Renal pelvis (tissue), 4 donors: ENCODE data around the gene CTH. TPM values are rescaled to one million over a fixed set of nuclear protein-coding genes. Genes with fewer than 3 reads are reported as not detected.
"Not testable (repeated sequence)": the region's sequence is repeated elsewhere in the genome, so short reads cannot be mapped to it uniquely, and the experiment has no call there.

ENCODE experiments used
- DNase-seq: peaks from one replicate; pipeline ENCODE4 v3.0.0-alpha.2; 2013
- polyA plus RNA-seq, 3 donors: library from polyadenylated mRNA; unstranded; fragments of 120-200 nt; gene quantifications; one replicate each; pipeline ENCODE4 v1.2.1, GENCODE V29; 2013; ENCODE audit not compliant: insufficient read length in 3 of 3

CTH gene
- polyA plus RNA-seq, 3 donors = 11.7 to 17.8 (median 16.0) TPM

DNA sequence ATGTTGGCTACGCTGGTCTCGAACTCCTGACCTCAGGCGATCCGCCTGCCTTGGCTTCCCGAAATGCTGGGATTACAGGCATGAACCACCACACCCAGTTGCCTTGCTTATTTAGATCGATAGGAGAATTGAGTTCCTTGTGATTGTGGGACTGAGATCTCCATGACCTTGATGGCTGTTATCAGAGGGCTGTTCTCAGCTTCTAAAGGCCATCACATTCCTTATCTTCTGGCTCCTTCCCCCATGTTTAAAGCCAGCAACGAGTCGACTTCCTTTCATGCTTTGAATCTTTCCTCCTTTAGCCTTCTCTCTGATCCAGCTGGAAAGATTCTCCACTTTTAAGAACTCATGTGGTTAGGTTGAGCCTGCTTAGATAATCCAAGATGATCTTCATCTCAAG, 38.0 kb downstream of the CTH start:
- DNase-seq = no peak

- DNase-seq = not testable (repeated sequence)
Observed at GRCh38 chr1:70452164-70452939, 41.3 kb downstream of the CTH start.

DNA sequence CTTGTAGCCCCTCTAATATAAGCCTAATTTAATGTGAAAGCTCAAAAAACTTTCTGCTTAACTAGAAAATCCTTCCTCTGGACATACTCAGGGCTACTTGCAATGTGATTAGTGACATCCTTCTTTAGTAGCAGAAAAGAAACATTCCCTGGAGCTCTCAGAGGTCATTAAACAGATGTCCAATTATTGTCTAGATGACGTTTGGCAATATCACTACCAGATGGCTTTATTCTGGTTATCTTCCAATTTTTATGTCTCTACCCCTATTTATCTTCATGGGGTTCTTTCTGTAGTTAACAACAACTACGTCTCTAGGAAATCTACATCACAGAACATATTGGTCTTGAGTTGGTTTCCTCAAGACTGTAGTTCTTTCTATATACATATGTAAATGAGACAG, 44.2 kb downstream of the CTH start:
- no peak for DNase-seq

GRCh38 chr1:70458131-70458530, 47.1 kb downstream of the CTH start:
- no peak for DNase-seq

DNA sequence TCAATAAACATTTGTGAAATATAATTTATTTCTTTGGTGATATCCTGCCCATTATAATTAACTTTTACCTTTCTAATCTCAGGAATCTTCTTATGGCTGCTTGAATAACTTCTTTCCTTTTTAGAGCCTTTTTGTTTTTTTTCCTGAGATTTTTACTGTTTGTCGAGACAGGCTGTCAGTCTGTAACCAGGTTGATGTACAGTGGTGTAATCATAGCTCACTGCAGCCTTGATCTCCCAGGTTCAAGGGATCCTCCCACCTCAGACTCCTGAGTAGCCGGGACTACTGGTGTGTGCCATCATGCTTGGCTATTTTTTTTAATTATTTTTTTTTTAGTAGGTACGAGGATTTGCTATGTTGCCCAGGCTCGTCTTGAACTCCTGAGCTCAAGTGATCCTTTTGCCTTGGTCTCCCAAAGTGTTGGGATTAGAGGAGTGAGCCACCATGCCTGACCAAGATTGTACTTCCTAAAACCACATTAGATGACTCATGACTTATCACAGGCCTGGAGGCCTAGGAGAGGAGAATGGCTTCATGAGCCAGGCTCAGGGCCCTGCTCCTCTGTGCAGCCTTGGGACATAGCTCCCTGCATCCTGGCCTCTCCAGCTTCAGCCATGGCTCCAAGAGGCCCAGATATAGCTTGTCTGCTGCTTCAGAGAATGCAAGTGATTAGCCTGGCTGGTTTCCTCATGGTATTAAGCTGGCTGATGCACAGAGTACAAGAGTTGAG, 48.6 kb downstream of the CTH start:
- DNase-seq = no peak

DNA sequence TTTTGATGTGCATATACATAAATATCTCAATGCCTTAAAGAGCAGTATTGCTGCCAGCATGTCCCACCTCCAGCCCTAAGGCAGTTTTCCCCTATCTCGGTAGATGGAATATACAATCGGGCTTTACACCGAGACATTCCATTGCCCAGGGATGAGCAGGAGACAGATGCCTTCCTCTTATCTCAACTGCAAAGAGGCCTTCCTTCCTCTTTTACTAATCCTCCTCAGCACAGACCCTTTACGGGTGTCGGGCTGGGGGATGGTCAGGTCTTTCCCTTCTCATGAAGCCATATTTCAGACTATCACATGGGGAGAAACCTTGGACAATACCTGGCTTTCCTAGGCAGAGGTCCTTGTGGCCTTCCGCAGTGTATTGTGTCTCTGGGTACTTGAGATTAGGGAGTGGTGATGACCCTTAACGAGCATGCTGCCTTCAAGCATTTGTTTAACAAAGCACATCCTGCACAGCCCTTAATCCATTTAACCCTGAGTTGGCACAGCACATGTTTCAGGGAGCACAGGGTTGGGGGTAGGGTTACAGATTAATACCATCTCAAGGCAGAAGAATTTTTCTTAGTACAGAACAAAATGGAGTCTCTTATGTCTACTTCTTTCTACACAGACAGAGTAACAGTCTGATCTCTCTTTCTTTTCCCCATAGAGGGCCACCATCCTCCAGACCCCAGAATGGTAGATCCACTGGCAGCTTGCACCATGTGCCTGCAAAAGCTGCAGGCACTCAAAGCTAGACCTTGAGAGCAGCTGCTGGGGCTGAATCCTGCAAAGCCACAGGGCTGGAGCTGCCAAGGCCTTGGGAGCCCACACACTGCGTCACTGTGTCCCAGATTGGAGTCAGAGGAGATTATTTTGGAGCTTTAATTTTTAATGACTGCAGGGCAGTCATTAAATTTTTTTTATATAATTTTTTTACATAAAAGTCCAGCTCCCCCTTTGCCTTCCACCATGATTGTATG, 50.0 kb downstream of the CTH start:
- not testable (repeated sequence) for DNase-seq

GRCh38 chr1:70462611-70463010, 51.5 kb downstream of the CTH start:
- DNase-seq = no peak

- DNase-seq = no peak
Observed at GRCh38 chr1:70465911-70466310, 54.8 kb downstream of the CTH start.

GRCh38 chr1:70467531-70467930, 56.5 kb downstream of the CTH start:
- DNase-seq = no peak

GRCh38 chr1:70468180-70468579, 57.1 kb downstream of the CTH start:
- DNase-seq = no peak

GRCh38 chr1:70469184-70469583, 58.1 kb downstream of the CTH start:
- not testable (repeated sequence) for DNase-seq

- DNase-seq = no peak
Observed at GRCh38 chr1:70475023-70475422, 64.0 kb downstream of the CTH start.

DNA sequence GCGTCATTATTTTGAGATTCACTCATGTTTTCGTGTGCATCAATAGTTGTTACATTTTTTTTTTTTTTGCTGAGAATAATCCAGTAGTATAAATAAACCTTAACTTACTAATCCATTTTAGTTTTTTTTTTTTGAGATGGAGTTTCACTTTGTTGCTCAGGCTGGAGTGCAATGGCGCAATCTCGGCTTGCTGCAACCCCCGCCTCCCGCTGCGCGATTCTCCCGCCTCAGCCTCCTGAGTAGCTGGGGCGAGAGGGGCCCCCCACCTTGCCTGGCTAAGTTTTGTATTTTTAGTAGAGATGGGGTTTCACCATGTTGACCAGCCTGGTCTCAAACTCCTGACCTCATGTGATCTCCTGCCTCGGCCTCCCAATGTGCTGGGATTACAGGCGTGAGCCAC, 66.0 kb downstream of the CTH start:
- DNase-seq = no peak

DNA sequence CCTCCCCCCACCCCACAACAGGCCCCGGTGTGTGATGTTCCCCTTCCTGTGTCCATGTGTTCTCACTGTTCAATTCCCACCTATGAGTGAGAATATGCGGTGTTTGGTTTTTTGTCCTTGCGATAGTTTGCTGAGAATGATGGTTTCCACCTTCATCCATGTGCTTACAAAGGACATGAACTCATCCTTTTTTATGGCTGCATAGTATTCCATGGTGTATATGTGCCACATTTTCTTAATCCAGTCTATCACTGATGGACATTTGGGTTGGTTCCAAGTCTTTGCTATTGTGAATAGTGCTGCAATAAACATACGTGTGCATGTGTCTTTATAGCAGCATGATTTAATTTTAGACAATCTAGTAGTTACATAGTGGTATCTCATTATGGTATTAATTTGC, 66.8 kb downstream of the CTH start:
- DNase-seq = not testable (repeated sequence)

GRCh38 chr1:70483342-70483741, 72.3 kb downstream of the CTH start:
- no peak for DNase-seq

GRCh38 chr1:70485624-70486023, 74.6 kb downstream of the CTH start:
- no peak for DNase-seq

GRCh38 chr1:70486676-70487458, 75.8 kb downstream of the CTH start:
- DNase-seq = no peak

DNA sequence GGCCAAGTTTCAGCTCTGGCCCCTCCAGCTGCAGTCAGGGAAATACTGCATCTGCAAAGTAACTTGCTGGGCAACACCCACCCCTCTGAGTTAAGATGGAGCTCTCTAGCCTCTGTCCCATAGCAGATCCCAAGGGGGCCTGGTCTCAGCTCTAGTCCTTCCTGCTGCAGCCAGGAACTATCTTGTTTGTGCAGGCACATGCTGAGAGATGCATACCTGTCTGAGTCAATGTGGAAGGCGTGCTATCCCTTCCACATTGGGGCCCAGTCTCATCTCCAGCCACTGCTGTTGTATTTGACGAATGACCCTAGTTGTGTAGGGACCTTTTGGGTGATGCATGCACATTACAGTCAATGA, 76.4 kb downstream of the CTH start:
- no peak for DNase-seq

- peak; percentile 17 for DNase-seq
Observed at GRCh38 chr1:70487910-70488665, 77.0 kb downstream of the CTH start.
